HG03442 (cell line): ENCODE measurements around the gene SMAD3.
"Not testable (repeated sequence)": the region's sequence is repeated elsewhere in the genome, so short reads cannot be mapped to it uniquely, and the experiment has no call there.

Experiments used
- ATAC-seq: cut with Tn5 transposase; IDR thresholded peaks from one replicate; pipeline ENCODE4 v1.9.1; 2021; ENCODE audit warnings: mild to moderate bottlenecking, moderate library complexity; ENCODE audit not compliant: unreplicated experiment

SMAD3 gene

GRCh38 chr15:67108122-67108961 lies 42.9 kb downstream of the SMAD3 start:
- no peak for ATAC-seq

GRCh38 chr15:67109141-67110034 lies 44.0 kb downstream of the SMAD3 start:
- ATAC-seq = peak; percentile 67

- no peak for ATAC-seq
These were observed 45.0 kb downstream of the SMAD3 start for GRCh38 chr15:67110361-67110781.

- ATAC-seq = no peak
These were observed 45.8 kb downstream of the SMAD3 start for GRCh38 chr15:67110958-67111864.

- no peak for ATAC-seq
These were observed 48.6 kb downstream of the SMAD3 start for GRCh38 chr15:67114046-67114445.

- no peak for ATAC-seq
These were observed 49.6 kb downstream of the SMAD3 start for GRCh38 chr15:67114846-67115585.

- ATAC-seq = no peak
These were observed 50.2 kb downstream of the SMAD3 start for GRCh38 chr15:67115586-67115969.

- ATAC-seq = no peak
These were observed 51.3 kb downstream of the SMAD3 start for GRCh38 chr15:67116742-67117141.

- no peak for ATAC-seq
These were observed 52.0 kb downstream of the SMAD3 start for GRCh38 chr15:67117370-67117769.

- ATAC-seq = no peak
These were observed 53.4 kb downstream of the SMAD3 start for GRCh38 chr15:67118808-67119207.

GRCh38 chr15:67119238-67119846 lies 53.9 kb downstream of the SMAD3 start:
- ATAC-seq = no peak

- ATAC-seq = no peak
These were observed 54.8 kb downstream of the SMAD3 start for GRCh38 chr15:67120009-67120838.

GRCh38 chr15:67120839-67121643 lies 55.6 kb downstream of the SMAD3 start:
- ATAC-seq = no peak

GRCh38 chr15:67121644-67122605 lies 56.5 kb downstream of the SMAD3 start:
- ATAC-seq = no peak

- ATAC-seq = not testable (repeated sequence)
These were observed 57.4 kb downstream of the SMAD3 start for GRCh38 chr15:67122816-67123215.

GRCh38 chr15:67123291-67123690 lies 57.9 kb downstream of the SMAD3 start:
- ATAC-seq = not testable (repeated sequence)

GRCh38 chr15:67124111-67124510 lies 58.7 kb downstream of the SMAD3 start:
- no peak for ATAC-seq
